OCI-LY7 (cell line): Measurements from ENCODE around the gene CCDC152. TPM values are rescaled to one million over a fixed set of nuclear protein-coding genes. Genes with fewer than 3 reads are reported as not detected.
"Not testable (repeated sequence)": the region's sequence is repeated elsewhere in the genome, so short reads cannot be mapped to it uniquely, and the experiment has no call there.

Experiments used
- BruUV-seq: library from RNA; stranded (reverse); fragments of 400-500 nt; replicated peaks from 2 replicates; lab custom pipeline; 2021; lab: Mats Ljungman, UMichigan
- CTCF ChIA-PET: fragments of 300-600 bp; sonication (Branson Sonifier 250); formaldehyde crosslinking; loops from one replicate; lab custom pipeline; 2022; ENCODE audit warnings: antibody characterized with exemption; ENCODE audit not compliant: unreplicated experiment; lab: Charles Lee
- POLR2A ChIA-PET: fragments of 300-600 bp; sonication (Branson Sonifier 250); formaldehyde crosslinking; loops from one replicate; lab custom pipeline; 2022; ENCODE audit warnings: antibody characterized with exemption; lab: Charles Lee
- DNase-seq: peaks from one replicate; pipeline ENCODE4 v3.0.0-alpha.2; 2015; ENCODE audit warnings: low spot score
- H2AFZ ChIP-seq: fragments of 200-600 bp; sonication (generic), shearing (Covaris generic); 2 replicates; pipeline ENCODE4 v1.6.1; 2014; ENCODE audit warnings: mild to moderate bottlenecking, antibody characterized with exemption, low read length, moderate library complexity
- H3K27ac ChIP-seq: fragments of 200-600 bp; sonication (generic); 2 replicates; pipeline ENCODE4 v1.5.1; 2014; ENCODE audit warnings: mixed run types, low read depth, mild to moderate bottlenecking, moderate library complexity, low read length, inconsistent platforms; ENCODE audit not compliant: poor library complexity, severe bottlenecking
- H3K36me3 ChIP-seq: fragments of 200-600 bp; sonication (generic); 2 replicates; pipeline ENCODE4 v1.6.1; 2014; ENCODE audit warnings: mild to moderate bottlenecking, antibody characterized with exemption, low read length, moderate library complexity, mixed read lengths; ENCODE audit not compliant: insufficient read depth
- H3K4me1 ChIP-seq: fragments of 200-600 bp; sonication (generic); 2 replicates; pipeline ENCODE4 v1.5.1; 2014; ENCODE audit warnings: mild to moderate bottlenecking, low read length; ENCODE audit not compliant: insufficient read depth, poor library complexity, severe bottlenecking
- H3K4me2 ChIP-seq: fragments of 200-600 bp; sonication (generic); 2 replicates; pipeline ENCODE4 v1.6.1; 2014; ENCODE audit warnings: mild to moderate bottlenecking, low read length
- H3K4me3 ChIP-seq: fragments of 200-600 bp; sonication (generic); 2 replicates; pipeline ENCODE4 v1.5.1; 2014; ENCODE audit warnings: mild to moderate bottlenecking, low read depth, low read length; ENCODE audit not compliant: poor library complexity, severe bottlenecking
- H3K79me2 ChIP-seq: fragments of 200-600 bp; sonication (generic); 2 replicates; pipeline ENCODE4 v1.6.1; 2016; ENCODE audit warnings: low read depth, mild to moderate bottlenecking, low read length, moderate library complexity, mixed read lengths; ENCODE audit not compliant: insufficient read depth
- H3K9me2 ChIP-seq: fragments of 200-600 bp; sonication (generic); 2 replicates; pipeline ENCODE4 v1.6.1; 2016; ENCODE audit warnings: mild to moderate bottlenecking, low read length, mixed read lengths; ENCODE audit not compliant: insufficient read depth
- H3K9me3 ChIP-seq: fragments of 200-600 bp; sonication (generic); 2 replicates; pipeline ENCODE4 v1.6.1; 2014; ENCODE audit warnings: mild to moderate bottlenecking, mixed run types, low read length, mixed read lengths
- H4K20me1 ChIP-seq: fragments of 200-600 bp; sonication (generic); 2 replicates; pipeline ENCODE4 v1.6.1; 2014; ENCODE audit warnings: mild to moderate bottlenecking, antibody characterized with exemption, low read length, moderate library complexity, mixed read lengths; ENCODE audit not compliant: insufficient read depth
- EZH2phosphoT487 ChIP-seq: fragments of 200-600 bp; sonication (generic); IDR thresholded peaks from 2 replicates; pipeline ENCODE4 v1.6.1; 2018; ENCODE audit warnings: low read depth, borderline replicate concordance, mild to moderate bottlenecking, mixed run types, antibody characterized with exemption, low read length, moderate library complexity, mixed read lengths
- intact Hi-C: fragments of 100-400 bp; cut with micrococcal nuclease; formaldehyde crosslinking; loops from one replicate; pipeline ENCODE4 v1.10.0; 2022; ENCODE audit not compliant: unreplicated experiment
- total RNA-seq, 2 experiments: library from RNA; depleted of rRNA in 1 of 2; stranded (reverse); fragments of >200 nt in 1 of 2; shearing (Covaris generic) in 1 of 2; gene quantifications; 2 replicates each; pipeline ENCODE4 v1.2.3, GENCODE V29; 2014 to 2022
- TF ChIP-seq, protein P1 (sequence below): fragments of 200-600 bp; sonication (generic); conservative IDR thresholded peaks from 2 replicates; pipeline ENCODE4 v1.5.1; 2014; ENCODE audit warnings: mild to moderate bottlenecking, antibody characterized with exemption, low read length, moderate library complexity, mixed read lengths

The CCDC152 gene
- total RNA-seq, 2 experiments from 2014 or later = not detected

DNA sequence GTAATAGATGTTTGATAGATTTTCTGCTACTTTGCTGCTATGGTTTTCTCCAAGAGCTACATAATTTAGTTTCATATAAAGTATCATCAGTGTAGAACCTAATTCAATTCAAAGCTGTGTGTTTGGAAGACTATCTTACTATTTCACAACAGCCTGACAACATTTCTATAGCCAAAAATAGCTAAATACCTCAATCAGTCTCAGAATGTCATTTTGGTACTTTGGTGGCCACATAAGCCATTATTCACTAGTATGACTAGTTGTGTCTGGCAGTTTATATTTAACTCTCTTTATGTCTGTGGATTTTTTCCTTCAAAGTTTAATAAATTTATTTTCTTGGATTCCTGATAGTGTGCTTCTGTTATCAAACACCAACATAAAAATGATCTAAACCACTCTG is 35.1 kb upstream of the CCDC152 start:
- H3K9me3 ChIP-seq = no peaks in the 10 kb centered on the region
- H3K4me3 ChIP-seq = no peak overlapping the region
- intact Hi-C loops = no loop called here
- no peaks in the 10 kb centered on the region for H4K20me1 ChIP-seq
- no peaks in the 10 kb centered on the region for H3K4me1 ChIP-seq
- H3K27ac ChIP-seq = no peak overlapping the region
- H3K4me2 ChIP-seq = no peak overlapping the region
- no peaks in the 10 kb centered on the region for H3K9me2 ChIP-seq
- BruUV-seq = no TSS peak
- DNase-seq = no peak
- TF ChIP-seq, protein P1, sequence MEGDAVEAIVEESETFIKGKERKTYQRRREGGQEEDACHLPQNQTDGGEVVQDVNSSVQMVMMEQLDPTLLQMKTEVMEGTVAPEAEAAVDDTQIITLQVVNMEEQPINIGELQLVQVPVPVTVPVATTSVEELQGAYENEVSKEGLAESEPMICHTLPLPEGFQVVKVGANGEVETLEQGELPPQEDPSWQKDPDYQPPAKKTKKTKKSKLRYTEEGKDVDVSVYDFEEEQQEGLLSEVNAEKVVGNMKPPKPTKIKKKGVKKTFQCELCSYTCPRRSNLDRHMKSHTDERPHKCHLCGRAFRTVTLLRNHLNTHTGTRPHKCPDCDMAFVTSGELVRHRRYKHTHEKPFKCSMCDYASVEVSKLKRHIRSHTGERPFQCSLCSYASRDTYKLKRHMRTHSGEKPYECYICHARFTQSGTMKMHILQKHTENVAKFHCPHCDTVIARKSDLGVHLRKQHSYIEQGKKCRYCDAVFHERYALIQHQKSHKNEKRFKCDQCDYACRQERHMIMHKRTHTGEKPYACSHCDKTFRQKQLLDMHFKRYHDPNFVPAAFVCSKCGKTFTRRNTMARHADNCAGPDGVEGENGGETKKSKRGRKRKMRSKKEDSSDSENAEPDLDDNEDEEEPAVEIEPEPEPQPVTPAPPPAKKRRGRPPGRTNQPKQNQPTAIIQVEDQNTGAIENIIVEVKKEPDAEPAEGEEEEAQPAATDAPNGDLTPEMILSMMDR = no peak
- no peak for TF ChIP-seq EZH2phosphoT487
- H3K79me2 ChIP-seq = no peaks in the 10 kb centered on the region
- H2AFZ ChIP-seq = no peak overlapping the region
- no peaks in the 10 kb centered on the region for H3K36me3 ChIP-seq
- POLR2A ChIA-PET = interaction anchor here (0.7 to 1.0 kb wide), 2 partner anchors 10 to 107 kb away, joined by 3 to 4 read pairs; no protein-coding TSS in a partner anchor
- CTCF ChIA-PET = no interaction called here

DNA sequence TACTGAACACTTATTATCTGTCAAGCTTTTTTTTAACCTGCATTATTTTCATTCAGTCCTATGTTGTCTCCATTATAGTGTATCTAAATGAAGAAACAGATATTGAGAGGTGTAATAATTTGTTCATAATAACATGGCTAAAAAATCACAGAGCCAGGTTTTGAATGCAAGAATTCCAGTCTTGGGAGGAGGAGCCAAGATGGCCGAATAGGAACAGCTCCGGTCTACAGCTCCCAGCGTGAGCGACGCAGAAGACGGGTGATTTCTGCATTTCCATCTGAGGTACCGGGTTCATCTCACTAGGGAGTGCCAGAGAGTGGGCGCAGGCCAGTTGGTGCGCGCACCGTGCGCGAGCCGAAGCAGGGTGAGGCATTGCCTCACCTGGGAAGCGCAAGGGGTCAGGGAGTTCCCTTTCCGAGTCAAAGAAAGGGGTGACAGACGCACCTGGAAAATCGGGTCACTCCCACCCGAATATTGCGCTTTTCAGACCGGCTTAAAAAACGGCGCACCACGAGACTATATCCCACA is 22.0 kb upstream of the CCDC152 start:
- POLR2A ChIA-PET = interaction anchor here (1.4 kb wide), 1 partner anchor 20 kb away, joined by 4 read pairs; no protein-coding TSS in a partner anchor
- H3K79me2 ChIP-seq, BruUV-seq, H3K27ac ChIP-seq, H3K9me3 ChIP-seq, DNase-seq, H3K9me2 ChIP-seq, H3K36me3 ChIP-seq, H2AFZ ChIP-seq, H4K20me1 ChIP-seq, H3K4me3 ChIP-seq, CTCF ChIA-PET, H3K4me1 ChIP-seq, H3K4me2 ChIP-seq, intact Hi-C loops: not testable (repeated sequence)

DNA sequence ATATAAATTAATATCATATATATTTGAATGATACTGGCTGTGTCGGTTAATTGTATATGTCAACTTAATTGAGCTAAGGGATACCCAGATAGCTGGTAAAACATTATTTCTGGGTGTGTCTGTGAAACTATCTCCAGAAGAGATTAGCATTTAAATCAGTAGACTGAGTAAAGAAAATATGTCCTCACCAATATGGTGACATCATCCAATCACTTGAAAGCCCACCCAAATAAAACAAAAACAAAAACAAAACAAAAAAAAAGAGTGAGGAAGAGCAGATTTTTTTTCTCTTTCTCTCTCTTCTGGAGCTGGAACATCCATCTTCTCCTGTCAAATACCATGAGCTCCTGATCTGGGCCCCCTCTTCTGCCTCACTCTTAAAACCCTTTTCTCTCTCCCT is 15.7 kb upstream of the CCDC152 start:
- CTCF ChIA-PET = no interaction called here
- TF ChIP-seq EZH2phosphoT487 = no peak
- TF ChIP-seq, protein P1 = no peak

More for the DNA sequence above, 15.7 kb upstream of the CCDC152 start:
- H3K4me2 ChIP-seq = no peak overlapping the region
- no peaks in the 10 kb centered on the region for H3K9me3 ChIP-seq
- H3K4me1 ChIP-seq = no peaks in the 10 kb centered on the region
- no peak overlapping the region for H3K27ac ChIP-seq
- no peak overlapping the region for H3K4me3 ChIP-seq
- H4K20me1 ChIP-seq = no peaks in the 10 kb centered on the region
- H3K9me2 ChIP-seq = no peaks in the 10 kb centered on the region
- no peak overlapping the region for H2AFZ ChIP-seq
- intact Hi-C loops = no loop called here
- POLR2A ChIA-PET = interaction anchor here (0.6 to 0.7 kb wide), 2 partner anchors 129 to 1455 kb away, joined by 3 read pairs; no protein-coding TSS in a partner anchor
- no peaks in the 10 kb centered on the region for H3K36me3 ChIP-seq
- no TSS peak for BruUV-seq
- no peaks in the 10 kb centered on the region for H3K79me2 ChIP-seq
- no peak for DNase-seq
